Left ventricle myocardium inferior (tissue), 1 donor: ENCODE results near the gene DLAT. TPM values are rescaled to one million over a fixed set of nuclear protein-coding genes. Genes with fewer than 3 reads are reported as not detected.

ENCODE experiments used
- DNase-seq: peaks from one replicate; pipeline ENCODE4 v3.0.0-alpha.2; 2020
- H3K27ac ChIP-seq: fragments of 200-600 bp; replicated peaks from 2 replicates; pipeline ENCODE4 v1.8.0; 2021
- H3K27me3 ChIP-seq: fragments of 200-600 bp; 2 replicates; pipeline ENCODE4 v1.8.0; 2021; ENCODE audit warnings: low read depth
- H3K36me3 ChIP-seq: fragments of 200-600 bp; 2 replicates; pipeline ENCODE4 v1.8.0; 2021
- H3K4me1 ChIP-seq: fragments of 200-600 bp; 2 replicates; pipeline ENCODE4 v1.8.0; 2021
- H3K4me3 ChIP-seq: fragments of 200-600 bp; 2 replicates; pipeline ENCODE4 v1.8.0; 2021; ENCODE audit warnings: mild to moderate bottlenecking, moderate library complexity
- H3K9me3 ChIP-seq: fragments of 200-600 bp; replicated peaks from 2 replicates; pipeline ENCODE4 v1.8.0; 2021
- CTCF ChIP-seq: fragments of 200-600 bp; IDR thresholded peaks from 2 replicates; pipeline ENCODE4 v1.8.0; 2021; ENCODE audit warnings: antibody characterized with exemption, mild to moderate bottlenecking, borderline replicate concordance
- intact Hi-C: fragments of 100-400 bp; cut with micrococcal nuclease; formaldehyde crosslinking; loops from one replicate; pipeline ENCODE4 v1.11.0; 2022
- total RNA-seq: library from RNA; stranded (reverse); fragmentation: NEBNext Ultra II Directional; extraction: Animal tissue kit (Norgen Biotek cat#: 25700); gene quantifications from one replicate; pipeline ENCODE4 v1.2.1, GENCODE V29; 2021
- donor health status: DM: no; HTN: yes; CAD: no; lungs with severe emphysema.

DLAT gene
- total RNA-seq, 1 donor from 2014 or later: 176 TPM

- peaks cover 72% of the 10 kb centered on the region for H3K4me1 ChIP-seq
- peak; percentile 37 for DNase-seq
- intact Hi-C loops: loop anchor here (5.0 kb wide), 1 partner anchor 46 kb away; no protein-coding TSS in a partner anchor
These were observed 47.0 kb upstream of the DLAT start for GRCh38 chr11:111978028-111978771.

GRCh38 chr11:111980062-111980461, 45.1 kb upstream of the DLAT start:
- Histone ChIP-seq H3K27ac (peak overlapping the region; percentile 87), H3K36me3 (peaks cover 6% of the 10 kb centered on the region), H3K27me3 (peaks cover 6% of the 10 kb centered on the region), H3K4me3 (no peak overlapping the region), H3K4me1 (peaks cover 74% of the 10 kb centered on the region), H3K9me3 (no peaks in the 10 kb centered on the region)
- no peak for TF ChIP-seq CTCF
- intact Hi-C loops: no loop called here
- no peak for DNase-seq

More at GRCh38 chr11:111978028-111978771, 47.0 kb upstream of the DLAT start:
- Histone ChIP-seq H3K36me3 (no peaks in the 10 kb centered on the region), H3K27me3 (peaks cover 6% of the 10 kb centered on the region), H3K4me3 (peak overlapping the region; percentile 78), H3K27ac (peak overlapping the region; percentile 87), H3K9me3 (no peaks in the 10 kb centered on the region)
- peak; percentile 26 for TF ChIP-seq CTCF

GRCh38 chr11:111981270-111981669, 43.9 kb upstream of the DLAT start:
- no peak for TF ChIP-seq CTCF
- Histone ChIP-seq H3K27me3 (peaks cover 6% of the 10 kb centered on the region), H3K4me1 (peaks cover 62% of the 10 kb centered on the region), H3K9me3 (no peaks in the 10 kb centered on the region), H3K36me3 (peaks cover 16% of the 10 kb centered on the region), H3K27ac (peak overlapping the region; percentile 63), H3K4me3 (no peak overlapping the region)
- no peak for DNase-seq
- intact Hi-C loops: no loop called here

- Histone ChIP-seq H3K4me3 (no peak overlapping the region), H3K27me3 (peaks cover 6% of the 10 kb centered on the region), H3K27ac (peak overlapping the region; percentile 63), H3K9me3 (no peaks in the 10 kb centered on the region), H3K4me1 (peaks cover 55% of the 10 kb centered on the region), H3K36me3 (peaks cover 16% of the 10 kb centered on the region)
- DNase-seq: no peak
- intact Hi-C loops: no loop called here
- TF ChIP-seq CTCF: peak; percentile 70
These were observed 43.2 kb upstream of the DLAT start for GRCh38 chr11:111982019-111982464.

- H3K27ac ChIP-seq: peak overlapping the region; percentile 63
- H3K4me3 ChIP-seq: peak overlapping the region; percentile 18
- peaks cover 16% of the 10 kb centered on the region for H3K36me3 ChIP-seq
- H3K9me3 ChIP-seq: no peaks in the 10 kb centered on the region
- no peak for TF ChIP-seq CTCF
- peaks cover 48% of the 10 kb centered on the region for H3K4me1 ChIP-seq
- intact Hi-C loops: no loop called here
- H3K27me3 ChIP-seq: peaks cover 6% of the 10 kb centered on the region
- no peak for DNase-seq
These were observed 42.5 kb upstream of the DLAT start for GRCh38 chr11:111982541-111983186.
